SK-N-SH treated with all-trans-retinoic acid at 6 μM for 48 hours (cell line): ENCODE data around the gene PSD2.

Experiments used
- ATAC-seq: fragments of 200-7000 bp; cut with Tn5 transposase; 3 replicates; pipeline ENCODE4 v1.9.1; 2020; ENCODE audit warnings: mild to moderate bottlenecking, moderate library complexity
- ARNTL ChIP-seq: fragments of 450-650 bp; formaldehyde crosslinking; IDR thresholded peaks from 2 replicates; pipeline ENCODE4 v1.5.0; 2020; ENCODE audit warnings: low read depth, mild to moderate bottlenecking, moderate library complexity, borderline replicate concordance
- BACH2 ChIP-seq: fragments of 250-450 bp; sonication (Bioruptor Pico); IDR thresholded peaks from 2 replicates; pipeline ENCODE4 v1.9.0; 2021; ENCODE audit warnings: mild to moderate bottlenecking, borderline replicate concordance
- ESRRG ChIP-seq: fragments of 250-450 bp; sonication (Bioruptor Pico); IDR thresholded peaks from 2 replicates; pipeline ENCODE4 v1.6.1; 2021; ENCODE audit warnings: mild to moderate bottlenecking
- GLIS3 ChIP-seq: fragments of 250-450 bp; sonication (Bioruptor Pico); IDR thresholded peaks from 2 replicates; pipeline ENCODE4 v1.5.0; 2020; ENCODE audit warnings: mild to moderate bottlenecking, moderate library complexity
- ISL1 ChIP-seq: fragments of 250-450 bp; sonication (Bioruptor Pico); IDR thresholded peaks from 2 replicates; pipeline ENCODE4 v2.1.2; 2022; ENCODE audit warnings: mild to moderate bottlenecking, moderate library complexity
- RARB ChIP-seq: fragments of 250-450 bp; sonication (Bioruptor Pico); IDR thresholded peaks from 2 replicates; pipeline ENCODE4 v1.8.0; 2021; ENCODE audit warnings: mild to moderate bottlenecking, moderate library complexity
- SNAI2 ChIP-seq: fragments of 250-450 bp; sonication (Bioruptor Pico); IDR thresholded peaks from 2 replicates; pipeline ENCODE4 v1.5.0; 2020; ENCODE audit warnings: mild to moderate bottlenecking, moderate library complexity
- TCF4 ChIP-seq: fragments of 250-450 bp; sonication (Bioruptor Pico); IDR thresholded peaks from 2 replicates; pipeline ENCODE4 v1.8.0; 2021; ENCODE audit warnings: mild to moderate bottlenecking, moderate library complexity, borderline replicate concordance
- TOX ChIP-seq: fragments of 250-450 bp; sonication (Bioruptor Pico); IDR thresholded peaks from 2 replicates; pipeline ENCODE4 v1.8.0; 2021; ENCODE audit warnings: mild to moderate bottlenecking, moderate library complexity, borderline replicate concordance
- ZC3H10 ChIP-seq: fragments of 250-450 bp; sonication (Bioruptor Pico); IDR thresholded peaks from 2 replicates; pipeline ENCODE4 v1.5.1; 2021; ENCODE audit warnings: mild to moderate bottlenecking, moderate library complexity
- ZNF565 ChIP-seq: fragments of 450-650 bp; formaldehyde crosslinking; conservative IDR thresholded peaks from 2 replicates; pipeline ENCODE4 v1.5.0; 2020; ENCODE audit warnings: low read depth, mild to moderate bottlenecking, moderate library complexity
- ZNF70 ChIP-seq: fragments of 450-650 bp; formaldehyde crosslinking; IDR thresholded peaks from 2 replicates; pipeline ENCODE4 v1.5.0; 2020; ENCODE audit warnings: mild to moderate bottlenecking, moderate library complexity
- ZNF8 ChIP-seq: fragments of 450-650 bp; formaldehyde crosslinking; IDR thresholded peaks from 2 replicates; pipeline ENCODE4 v1.5.0; 2020; ENCODE audit warnings: mild to moderate bottlenecking, moderate library complexity
- TF ChIP-seq, protein P1 (sequence below): fragments of 250-450 bp; sonication (Bioruptor Pico); IDR thresholded peaks from 2 replicates; pipeline ENCODE4 v1.8.0; 2021; ENCODE audit warnings: low read depth, mild to moderate bottlenecking, moderate library complexity, borderline replicate concordance
- TF ChIP-seq, protein P2 (sequence below): fragments of 250-450 bp; sonication (Bioruptor Pico); IDR thresholded peaks from 2 replicates; pipeline ENCODE4 v1.5.1; 2021; ENCODE audit warnings: mild to moderate bottlenecking, moderate library complexity
- TF ChIP-seq, protein P3 (sequence below): fragments of 250-450 bp; sonication (Bioruptor Pico); IDR thresholded peaks from 2 replicates; pipeline ENCODE4 v1.8.0; 2020; ENCODE audit warnings: mild to moderate bottlenecking, moderate library complexity, borderline replicate concordance
- TF ChIP-seq, protein P4 (sequence below): fragments of 250-450 bp; sonication (Bioruptor Pico); IDR thresholded peaks from 2 replicates; pipeline ENCODE4 v1.5.0; 2020; ENCODE audit warnings: mild to moderate bottlenecking, moderate library complexity

The PSD2 gene

DNA sequence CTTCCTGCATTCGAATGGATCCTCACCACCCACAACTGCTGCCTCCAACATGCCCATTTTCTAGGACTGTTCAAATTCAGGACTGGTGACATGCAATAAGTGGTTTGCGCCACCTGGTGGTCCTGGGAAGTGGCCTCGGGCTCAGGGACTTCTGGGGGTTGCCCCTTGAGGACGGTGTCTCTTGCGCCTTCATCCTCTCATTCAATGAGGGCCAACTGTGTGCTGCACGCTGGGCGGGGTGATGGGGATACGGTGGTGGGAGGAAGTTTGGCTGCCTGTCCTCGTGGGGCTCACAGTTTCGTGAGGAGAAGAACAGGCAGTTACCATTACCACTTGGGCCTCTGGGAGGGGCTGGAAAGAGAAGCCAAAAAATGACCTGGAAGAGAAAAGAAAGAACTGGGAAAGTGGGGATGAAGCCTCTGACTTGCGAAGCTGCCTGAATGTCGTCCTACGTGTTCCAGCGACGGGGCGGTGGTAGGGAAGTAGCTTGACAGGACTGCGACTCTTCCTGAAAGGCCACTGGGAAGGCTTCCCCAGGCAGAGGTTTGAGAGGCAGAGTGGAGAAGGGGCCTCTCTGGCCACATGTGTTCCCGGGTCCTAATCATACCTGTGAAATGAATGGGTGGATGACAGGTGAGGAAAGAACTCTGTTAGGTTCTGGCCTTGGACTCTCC, 49.0 kb downstream of the PSD2 start:
- TF ChIP-seq GLIS3 (CRISPR knock-in tag) (no peak), ZC3H10 (CRISPR knock-in tag) (no peak), BACH2 (no peak), ZNF70 (no peak), TCF4 (CRISPR knock-in tag) (no peak)
- peak; percentile 88 for ATAC-seq

DNA sequence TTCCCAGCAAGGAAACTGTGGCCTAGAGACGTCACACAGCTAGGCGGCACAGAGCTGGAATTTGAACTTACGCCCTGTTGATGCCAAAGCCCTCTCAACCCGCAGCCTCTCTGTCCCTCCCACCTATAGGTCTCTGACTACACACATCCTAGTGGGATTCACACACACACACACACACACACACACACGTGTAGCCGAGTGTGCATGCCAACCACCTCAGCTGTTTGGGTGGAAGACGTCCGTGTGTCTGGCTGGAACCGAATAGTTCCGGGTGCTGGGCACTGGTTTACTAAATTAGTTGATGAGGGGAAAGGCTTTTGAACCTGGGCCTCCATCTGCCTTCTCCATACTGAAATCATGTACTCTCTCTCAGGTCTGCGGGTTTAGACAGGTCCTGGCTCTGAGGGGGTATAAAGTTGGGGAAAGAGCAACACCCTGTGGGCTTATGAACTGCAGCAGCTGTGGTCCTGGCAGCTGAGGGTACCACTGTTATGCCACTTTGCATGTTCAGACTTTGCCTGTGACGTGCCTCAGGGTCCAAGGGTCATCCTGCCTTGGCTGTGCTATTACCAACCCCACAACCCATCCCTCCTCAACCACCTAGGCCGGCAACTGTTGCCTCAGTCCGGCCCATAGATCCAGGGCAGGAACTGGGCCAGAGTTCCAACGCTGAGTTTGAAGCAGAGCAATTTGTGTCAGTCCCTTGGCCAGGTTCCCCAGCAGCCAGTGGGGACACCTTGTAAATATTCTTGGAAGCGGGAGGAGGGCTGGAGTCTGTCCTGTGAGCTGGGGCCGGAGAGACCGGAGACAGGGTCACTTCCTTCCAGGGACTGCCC, 50.5 kb downstream of the PSD2 start:
- no peak for ATAC-seq
- no peak for TF ChIP-seq TOX
- no peak for TF ChIP-seq ZNF565 (CRISPR knock-in tag)
- TF ChIP-seq SNAI2, result no peak
- TF ChIP-seq, all 23 proteins: peak for 0

DNA sequence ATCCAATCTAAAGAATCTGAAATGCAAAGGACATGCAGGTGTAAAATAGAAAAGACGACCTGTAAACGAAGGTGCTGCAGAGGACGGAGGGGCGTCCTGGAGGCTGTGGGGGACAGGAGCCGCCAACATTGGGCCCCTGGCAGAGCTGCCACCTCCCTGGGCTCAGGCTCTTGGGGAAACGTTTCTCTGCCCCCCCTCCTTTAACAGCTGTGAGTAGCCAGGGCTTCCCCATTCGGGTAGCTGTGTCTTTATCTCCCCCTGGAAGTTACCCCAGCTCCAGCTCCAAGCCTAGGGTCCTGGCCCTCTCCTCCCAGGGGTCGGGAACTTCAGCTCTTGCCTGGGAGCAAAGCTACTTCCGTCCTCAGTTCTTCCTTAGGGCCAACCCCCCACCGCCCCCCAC, 51.5 kb downstream of the PSD2 start:
- no peak for TF ChIP-seq ARNTL
- no peak for ATAC-seq

DNA sequence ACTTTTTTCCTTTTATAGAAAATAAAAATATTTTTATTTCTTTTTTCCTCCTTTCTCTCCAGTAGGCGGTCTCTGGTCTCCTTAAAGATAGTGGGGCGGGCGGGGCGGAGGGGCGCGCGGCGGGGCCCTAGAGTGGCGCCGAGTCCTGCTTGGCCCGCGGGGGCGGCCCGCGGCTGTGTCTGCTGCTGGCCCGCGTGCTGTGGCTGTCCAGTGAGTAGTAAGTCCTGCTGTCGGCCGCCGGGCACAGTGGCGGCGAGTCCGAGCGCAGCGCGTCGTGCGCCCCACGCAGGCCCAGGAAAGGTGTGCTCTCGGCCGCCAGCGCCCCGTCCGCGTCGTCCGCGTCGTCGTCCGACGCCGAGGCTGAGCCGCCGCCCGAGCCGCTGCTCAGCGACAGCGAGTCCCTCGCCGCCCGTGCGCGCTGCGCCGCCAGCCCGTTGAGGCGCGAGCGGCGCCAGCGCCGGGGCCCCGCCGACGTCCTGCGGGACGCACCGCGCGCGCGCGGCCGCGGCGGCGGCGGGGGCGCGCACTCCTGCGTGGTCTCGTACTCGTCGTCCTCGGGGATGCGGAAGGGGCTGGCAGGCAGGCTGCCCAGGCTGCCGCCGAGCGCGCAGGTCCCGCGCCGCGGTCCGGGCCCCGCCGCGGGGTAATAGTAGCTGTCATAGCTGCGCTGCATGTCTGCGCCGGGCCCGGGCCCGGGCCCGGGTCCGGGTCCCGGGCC, 52.3 kb downstream of the PSD2 start:
- ATAC-seq, result peak; percentile 44
- TF ChIP-seq, protein P1, sequence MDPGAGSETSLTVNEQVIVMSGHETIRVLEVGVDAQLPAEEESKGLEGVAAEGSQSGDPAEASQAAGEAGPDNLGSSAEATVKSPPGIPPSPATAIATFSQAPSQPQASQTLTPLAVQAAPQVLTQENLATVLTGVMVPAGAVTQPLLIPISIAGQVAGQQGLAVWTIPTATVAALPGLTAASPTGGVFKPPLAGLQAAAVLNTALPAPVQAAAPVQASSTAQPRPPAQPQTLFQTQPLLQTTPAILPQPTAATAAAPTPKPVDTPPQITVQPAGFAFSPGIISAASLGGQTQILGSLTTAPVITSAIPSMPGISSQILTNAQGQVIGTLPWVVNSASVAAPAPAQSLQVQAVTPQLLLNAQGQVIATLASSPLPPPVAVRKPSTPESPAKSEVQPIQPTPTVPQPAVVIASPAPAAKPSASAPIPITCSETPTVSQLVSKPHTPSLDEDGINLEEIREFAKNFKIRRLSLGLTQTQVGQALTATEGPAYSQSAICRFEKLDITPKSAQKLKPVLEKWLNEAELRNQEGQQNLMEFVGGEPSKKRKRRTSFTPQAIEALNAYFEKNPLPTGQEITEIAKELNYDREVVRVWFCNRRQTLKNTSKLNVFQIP (CRISPR knock-in tag), result no peak
- TF ChIP-seq TCF4 (CRISPR knock-in tag) (no peak), ISL1 (CRISPR knock-in tag) (no peak), ARNTL (no peak), TOX (no peak), ZC3H10 (CRISPR knock-in tag) (no peak), ESRRG (no peak), ZNF70 (no peak), SNAI2 (no peak), ZNF8 (CRISPR knock-in tag) (no peak), RARB (CRISPR knock-in tag) (no peak), GLIS3 (CRISPR knock-in tag) (no peak)
- TF ChIP-seq, protein P2, sequence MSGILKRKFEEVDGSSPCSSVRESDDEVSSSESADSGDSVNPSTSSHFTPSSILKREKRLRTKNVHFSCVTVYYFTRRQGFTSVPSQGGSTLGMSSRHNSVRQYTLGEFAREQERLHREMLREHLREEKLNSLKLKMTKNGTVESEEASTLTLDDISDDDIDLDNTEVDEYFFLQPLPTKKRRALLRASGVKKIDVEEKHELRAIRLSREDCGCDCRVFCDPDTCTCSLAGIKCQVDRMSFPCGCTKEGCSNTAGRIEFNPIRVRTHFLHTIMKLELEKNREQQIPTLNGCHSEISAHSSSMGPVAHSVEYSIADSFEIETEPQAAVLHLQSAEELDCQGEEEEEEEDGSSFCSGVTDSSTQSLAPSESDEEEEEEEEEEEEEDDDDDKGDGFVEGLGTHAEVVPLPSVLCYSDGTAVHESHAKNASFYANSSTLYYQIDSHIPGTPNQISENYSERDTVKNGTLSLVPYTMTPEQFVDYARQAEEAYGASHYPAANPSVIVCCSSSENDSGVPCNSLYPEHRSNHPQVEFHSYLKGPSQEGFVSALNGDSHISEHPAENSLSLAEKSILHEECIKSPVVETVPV (CRISPR knock-in tag), result no peak
- TF ChIP-seq, protein P3, sequence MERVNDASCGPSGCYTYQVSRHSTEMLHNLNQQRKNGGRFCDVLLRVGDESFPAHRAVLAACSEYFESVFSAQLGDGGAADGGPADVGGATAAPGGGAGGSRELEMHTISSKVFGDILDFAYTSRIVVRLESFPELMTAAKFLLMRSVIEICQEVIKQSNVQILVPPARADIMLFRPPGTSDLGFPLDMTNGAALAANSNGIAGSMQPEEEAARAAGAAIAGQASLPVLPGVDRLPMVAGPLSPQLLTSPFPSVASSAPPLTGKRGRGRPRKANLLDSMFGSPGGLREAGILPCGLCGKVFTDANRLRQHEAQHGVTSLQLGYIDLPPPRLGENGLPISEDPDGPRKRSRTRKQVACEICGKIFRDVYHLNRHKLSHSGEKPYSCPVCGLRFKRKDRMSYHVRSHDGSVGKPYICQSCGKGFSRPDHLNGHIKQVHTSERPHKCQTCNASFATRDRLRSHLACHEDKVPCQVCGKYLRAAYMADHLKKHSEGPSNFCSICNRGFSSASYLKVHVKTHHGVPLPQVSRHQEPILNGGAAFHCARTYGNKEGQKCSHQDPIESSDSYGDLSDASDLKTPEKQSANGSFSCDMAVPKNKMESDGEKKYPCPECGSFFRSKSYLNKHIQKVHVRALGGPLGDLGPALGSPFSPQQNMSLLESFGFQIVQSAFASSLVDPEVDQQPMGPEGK (CRISPR knock-in tag), result no peak
- TF ChIP-seq, protein P4, sequence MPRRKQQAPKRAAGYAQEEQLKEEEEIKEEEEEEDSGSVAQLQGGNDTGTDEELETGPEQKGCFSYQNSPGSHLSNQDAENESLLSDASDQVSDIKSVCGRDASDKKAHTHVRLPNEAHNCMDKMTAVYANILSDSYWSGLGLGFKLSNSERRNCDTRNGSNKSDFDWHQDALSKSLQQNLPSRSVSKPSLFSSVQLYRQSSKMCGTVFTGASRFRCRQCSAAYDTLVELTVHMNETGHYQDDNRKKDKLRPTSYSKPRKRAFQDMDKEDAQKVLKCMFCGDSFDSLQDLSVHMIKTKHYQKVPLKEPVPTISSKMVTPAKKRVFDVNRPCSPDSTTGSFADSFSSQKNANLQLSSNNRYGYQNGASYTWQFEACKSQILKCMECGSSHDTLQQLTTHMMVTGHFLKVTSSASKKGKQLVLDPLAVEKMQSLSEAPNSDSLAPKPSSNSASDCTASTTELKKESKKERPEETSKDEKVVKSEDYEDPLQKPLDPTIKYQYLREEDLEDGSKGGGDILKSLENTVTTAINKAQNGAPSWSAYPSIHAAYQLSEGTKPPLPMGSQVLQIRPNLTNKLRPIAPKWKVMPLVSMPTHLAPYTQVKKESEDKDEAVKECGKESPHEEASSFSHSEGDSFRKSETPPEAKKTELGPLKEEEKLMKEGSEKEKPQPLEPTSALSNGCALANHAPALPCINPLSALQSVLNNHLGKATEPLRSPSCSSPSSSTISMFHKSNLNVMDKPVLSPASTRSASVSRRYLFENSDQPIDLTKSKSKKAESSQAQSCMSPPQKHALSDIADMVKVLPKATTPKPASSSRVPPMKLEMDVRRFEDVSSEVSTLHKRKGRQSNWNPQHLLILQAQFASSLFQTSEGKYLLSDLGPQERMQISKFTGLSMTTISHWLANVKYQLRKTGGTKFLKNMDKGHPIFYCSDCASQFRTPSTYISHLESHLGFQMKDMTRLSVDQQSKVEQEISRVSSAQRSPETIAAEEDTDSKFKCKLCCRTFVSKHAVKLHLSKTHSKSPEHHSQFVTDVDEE (CRISPR knock-in tag), result no peak
